Measurements from ENCODE around the gene RPGRIP1. TPM values are rescaled to one million over a fixed set of nuclear protein-coding genes. Genes with fewer than 3 reads are reported as not detected.

Gene RPGRIP1
- total RNA-seq, 1 donor from 2014 or later, result 1.7 TPM

GRCh38 chr14:21322716-21323115 lies 42.8 kb downstream of the RPGRIP1 start:
- no peak overlapping the region for H3K4me3 ChIP-seq
- H3K27me3 ChIP-seq, result no peaks in the 10 kb centered on the region
- ATAC-seq, result no peak
- DNase-seq, result no peak
- H3K36me3 ChIP-seq, result no peaks in the 10 kb centered on the region
- intact Hi-C loops (cut with DNase I), result no loop called here
- H3K4me1 ChIP-seq, result peaks cover 5% of the 10 kb centered on the region
- no peaks in the 10 kb centered on the region for H3K9me3 ChIP-seq
- no peak overlapping the region for H3K27ac ChIP-seq
- TF ChIP-seq CTCF (IDR thresholded peaks at IDR 0.05), result no peak

- no peak for ATAC-seq
- Histone ChIP-seq H3K4me1 (no peaks in the 10 kb centered on the region), H3K36me3 (no peaks in the 10 kb centered on the region), H3K9me3 (no peaks in the 10 kb centered on the region), H3K27me3 (no peaks in the 10 kb centered on the region), H3K27ac (no peak overlapping the region), H3K4me3 (no peak overlapping the region)
- TF ChIP-seq CTCF (IDR thresholded peaks at IDR 0.05), result no peak
- intact Hi-C loops (cut with DNase I), result no loop called here
- DNase-seq, result no peak
These were observed 47.1 kb downstream of the RPGRIP1 start for GRCh38 chr14:21326972-21327371.

Other genes starting within 250 kb of the RPGRIP1 start
- not detected for gene TPPP2, start 249.9 kb upstream of the RPGRIP1 start, total RNA-seq
- not detected for gene RNASE13, start 245.3 kb upstream of the RPGRIP1 start, total RNA-seq
- gene RNASE7, start 237.7 kb upstream of the RPGRIP1 start, total RNA-seq, result not detected
- not detected for gene RNASE8, start 222.3 kb upstream of the RPGRIP1 start, total RNA-seq
- 39.2 TPM for gene ARHGEF40, start 209.8 kb upstream of the RPGRIP1 start, total RNA-seq
- gene ZNF219, start 181.4 kb upstream of the RPGRIP1 start, total RNA-seq, result 52.8 TPM
- gene TMEM253, start 179.0 kb upstream of the RPGRIP1 start, total RNA-seq, result 0.67 TPM
- not detected for gene OR5AU1, start 124.0 kb upstream of the RPGRIP1 start, total RNA-seq
- 368 TPM for gene HNRNPC, start 10.6 kb upstream of the RPGRIP1 start, total RNA-seq
- 48.8 TPM for gene SUPT16H, start 103.9 kb downstream of the RPGRIP1 start, total RNA-seq
- gene CHD8, start 176.0 kb downstream of the RPGRIP1 start, total RNA-seq, result 72.6 TPM
- 36.9 TPM for gene RAB2B, start 196.9 kb downstream of the RPGRIP1 start, total RNA-seq
- 69.4 TPM for gene TOX4, start 197.1 kb downstream of the RPGRIP1 start, total RNA-seq
- gene METTL3, start 231.3 kb downstream of the RPGRIP1 start, total RNA-seq, result 48.6 TPM
- gene SALL2, start 246.3 kb downstream of the RPGRIP1 start, total RNA-seq, result 8.1 TPM